NOMO-1 treated with DMSO at 0.1 percent for 48 hours (cell line): Measurements from ENCODE around the gene GPR78.

Source experiments
- DNase-seq: peaks from one replicate; lab custom pipeline; 2025; ENCODE audit not compliant: unreplicated experiment; lab: John Stamatoyannopoulos, UW

Gene GPR78

GRCh38 chr4:8580321-8581093 lies at the start of gene GPR78:
TSS of gene GPR78 (plus strand) at chr4:8580392. CDS start at chr4:8580983, 591 bp downstream.
- no peak for DNase-seq

GRCh38 chr4:8532245-8532781 lies 47.9 kb upstream of the GPR78 start:
- no peak for DNase-seq

GRCh38 chr4:8533274-8533865 lies 46.8 kb upstream of the GPR78 start:
- DNase-seq, result no peak

- no peak for DNase-seq
These were observed 46.1 kb upstream of the GPR78 start for GRCh38 chr4:8534129-8534528.

GRCh38 chr4:8534611-8535010 lies 45.6 kb upstream of the GPR78 start:
- no peak for DNase-seq

GRCh38 chr4:8536467-8536866 lies 43.7 kb upstream of the GPR78 start:
- DNase-seq, result no peak

GRCh38 chr4:8537041-8537461 lies 43.1 kb upstream of the GPR78 start:
- DNase-seq, result peak; percentile 25

- DNase-seq, result no peak
These were observed 42.0 kb upstream of the GPR78 start for GRCh38 chr4:8538076-8538702.

GRCh38 chr4:8538703-8539567 lies 41.3 kb upstream of the GPR78 start:
- no peak for DNase-seq

GRCh38 chr4:8539661-8540060 lies 40.5 kb upstream of the GPR78 start:
- DNase-seq, result no peak

- no peak for DNase-seq
These were observed 40.1 kb upstream of the GPR78 start for GRCh38 chr4:8540072-8540471.

GRCh38 chr4:8540586-8540985 lies 39.6 kb upstream of the GPR78 start:
- DNase-seq, result no peak

- DNase-seq, result no peak
These were observed 39.2 kb upstream of the GPR78 start for GRCh38 chr4:8540991-8541390.

GRCh38 chr4:8541981-8542715 lies 38.0 kb upstream of the GPR78 start:
- DNase-seq, result no peak

GRCh38 chr4:8542776-8543525 lies 37.2 kb upstream of the GPR78 start:
- DNase-seq, result no peak

GRCh38 chr4:8543623-8544022 lies 36.6 kb upstream of the GPR78 start:
- DNase-seq, result no peak

- DNase-seq, result no peak
These were observed 35.9 kb upstream of the GPR78 start for GRCh38 chr4:8544282-8544681.

GRCh38 chr4:8544741-8545438 lies 35.3 kb upstream of the GPR78 start:
- no peak for DNase-seq

GRCh38 chr4:8545439-8545765 lies 34.8 kb upstream of the GPR78 start:
- DNase-seq, result no peak
